ENCODE results near the gene CFAP97. TPM values are rescaled to one million over a fixed set of nuclear protein-coding genes. Genes with fewer than 3 reads are reported as not detected.
A peak's percentile ranks its signal among the peaks of the same experiment; 100 is the strongest.

The CFAP97 gene
- total and polyA plus RNA-seq, 7 donors = 3.0 to 20.3 (median 10.1) TPM

GRCh38 chr4:185183622-185184281 lies 20.0 kb downstream of the CFAP97 start:
- ATAC-seq (peak; percentile 55 to 87 (median 76)), DNase-seq (peak; percentile 59 to 68)
- intact Hi-C loops (cut with DNase I) = loop anchor here (5.0 to 10.0 kb wide), 3 partner anchors 36 to 179 kb away; no protein-coding TSS in a partner anchor
- Histone ChIP-seq H3K4me3 (no peak overlapping the region), H3K36me3 (ENCODE audit: insufficient read depth in 1 of 2, low read depth in 1 of 2) (peaks cover 0 to 13% of the 10 kb centered on the region in 2 donors), H3K27ac (no peak overlapping the region), H3K4me1 (no peaks in the 10 kb centered on the region), H3K9me3 (no peaks in the 10 kb centered on the region), H3K27me3 (ENCODE audit: insufficient read depth in 3 of 3, low read length in 2 of 3) (no peaks in the 10 kb centered on the region)
- TF ChIP-seq CTCF (IDR thresholded peaks at IDR 0.05) = peak; percentile 85
- 42 to 46% (median 42%) methylated on average over 6 of the region's 6 CpGs for WGBS, 3 donors

- no peak overlapping the region for H3K4me3 ChIP-seq
- H3K27me3 ChIP-seq (ENCODE audit: insufficient read depth in 3 of 3, low read length in 2 of 3) = no peaks in the 10 kb centered on the region
- H3K9me3 ChIP-seq = no peaks in the 10 kb centered on the region
- no peak for TF ChIP-seq CTCF (IDR thresholded peaks at IDR 0.05)
- 70 to 83% (median 74%) methylated on average over 2 of the region's 2 CpGs for WGBS, 3 donors
- no peak overlapping the region for H3K27ac ChIP-seq
- no peaks in the 10 kb centered on the region for H3K4me1 ChIP-seq
- DNase-seq (no peak), ATAC-seq (no peak)
- intact Hi-C loops (cut with DNase I) = loop anchor here (5.0 to 10.0 kb wide), 3 partner anchors 35 to 177 kb away; no protein-coding TSS in a partner anchor
- no peaks in the 10 kb centered on the region for H3K36me3 ChIP-seq (ENCODE audit: insufficient read depth in 1 of 2, low read depth in 1 of 2)
Observed at GRCh38 chr4:185182239-185182638, 21.6 kb downstream of the CFAP97 start.

GRCh38 chr4:185179488-185179887 lies 24.3 kb downstream of the CFAP97 start:
- ATAC-seq = no peak
- TF ChIP-seq CTCF (IDR thresholded peaks at IDR 0.05) = no peak
- Histone ChIP-seq H3K36me3 (ENCODE audit: insufficient read depth in 1 of 2, low read depth in 1 of 2) (peaks cover 0 to 14% of the 10 kb centered on the region in 2 donors), H3K27me3 (ENCODE audit: insufficient read depth in 3 of 3, low read length in 2 of 3) (no peaks in the 10 kb centered on the region), H3K4me3 (no peak overlapping the region), H3K9me3 (no peaks in the 10 kb centered on the region), H3K27ac (no peak overlapping the region), H3K4me1 (no peaks in the 10 kb centered on the region)
- intact Hi-C loops (cut with DNase I) = no loop called here
- 78 to 86% (median 81%) methylated on average over 3 of the region's 3 CpGs for WGBS, 3 donors
- no peak for DNase-seq

- Histone ChIP-seq H3K36me3 (ENCODE audit: insufficient read depth in 1 of 2, low read depth in 1 of 2) (peaks cover 3 to 48% of the 10 kb centered on the region in 2 donors), H3K27me3 (ENCODE audit: insufficient read depth in 3 of 3, low read length in 2 of 3) (no peaks in the 10 kb centered on the region), H3K9me3 (no peaks in the 10 kb centered on the region), H3K27ac (no peak overlapping the region), H3K4me3 (no peak overlapping the region), H3K4me1 (no peaks in the 10 kb centered on the region)
- ATAC-seq (no peak), DNase-seq (no peak)
- WGBS, 3 donors = 92 to 96% (median 92%) methylated on average over 2 of the region's 2 CpGs
- no peak for TF ChIP-seq CTCF (IDR thresholded peaks at IDR 0.05)
- intact Hi-C loops (cut with DNase I) = no loop called here
Observed at GRCh38 chr4:185171373-185172071, 32.3 kb downstream of the CFAP97 start.

Data from psoas muscle (tissue), 8 donors.